Ecto neural progenitor cell (in vitro differentiated cells): ENCODE measurements around the gene RRAS2.

Experiments used
- DNase-seq: peaks from one replicate; pipeline ENCODE4 v3.0.0-alpha.2; 2018; ENCODE audit warnings: low spot score

RRAS2 gene

DNA sequence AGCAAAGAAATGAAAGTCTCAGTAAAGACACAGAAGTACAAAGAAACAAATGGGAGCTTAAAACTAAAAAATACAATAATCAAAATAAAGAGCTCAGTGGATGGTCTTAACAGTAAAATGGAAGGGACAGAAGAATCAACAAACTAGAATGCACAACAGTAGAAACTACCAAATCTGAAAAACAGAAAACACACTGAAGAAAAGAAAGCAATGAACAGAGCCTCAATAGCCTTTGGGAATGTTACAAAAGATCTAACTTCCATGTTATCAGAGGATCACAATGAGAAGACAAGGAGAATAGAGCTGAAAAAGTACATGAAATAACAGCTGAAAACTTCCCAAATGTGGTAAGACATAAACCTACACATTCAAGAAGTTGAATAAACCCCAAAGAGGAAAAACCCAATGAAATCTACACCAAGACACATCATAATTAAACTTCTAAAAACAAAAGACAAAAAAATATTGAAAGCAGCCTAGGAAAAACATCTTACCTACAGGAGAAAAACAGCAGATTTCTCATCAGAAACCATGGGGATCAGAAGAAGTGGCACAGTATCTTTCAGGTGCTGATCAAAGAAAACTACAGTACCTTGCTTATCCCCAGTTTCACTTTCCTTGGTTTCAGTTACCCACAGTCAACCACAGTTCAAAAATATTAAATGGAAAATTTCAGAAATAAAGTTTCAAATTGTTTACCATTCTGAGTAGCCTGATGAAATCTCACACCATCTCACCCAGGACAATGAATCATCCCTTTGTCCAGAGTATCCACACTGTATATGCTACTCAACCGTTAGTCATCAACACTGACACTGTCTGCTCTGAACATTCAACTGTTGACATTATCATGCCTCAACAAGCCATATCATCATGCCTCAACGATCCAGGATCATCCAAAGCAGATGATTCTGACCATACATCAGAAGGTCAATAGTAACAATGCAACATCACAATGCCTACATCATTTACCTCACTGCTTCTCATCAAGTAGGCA, 22.2 kb downstream of the RRAS2 start:
- DNase-seq = no peak

DNA sequence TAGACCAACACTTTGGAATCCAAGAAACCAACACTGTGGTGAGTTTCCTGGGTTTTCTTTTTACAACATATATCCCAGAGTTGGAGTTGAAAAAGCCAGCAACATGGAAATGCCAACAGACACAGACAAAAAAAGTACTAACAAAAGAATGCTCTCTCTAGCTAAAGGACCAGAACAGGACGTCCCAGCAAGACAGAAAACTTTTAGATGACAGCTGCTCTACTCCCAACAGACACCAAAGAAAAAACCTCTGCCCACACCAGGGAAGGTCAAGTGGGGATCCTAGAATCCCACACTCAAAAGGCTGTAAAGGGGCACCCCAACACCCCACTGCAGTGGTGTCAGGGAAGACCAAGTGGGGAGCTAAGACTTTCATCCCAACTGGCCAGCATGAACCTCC, 23.3 kb downstream of the RRAS2 start:
- no peak for DNase-seq

DNA sequence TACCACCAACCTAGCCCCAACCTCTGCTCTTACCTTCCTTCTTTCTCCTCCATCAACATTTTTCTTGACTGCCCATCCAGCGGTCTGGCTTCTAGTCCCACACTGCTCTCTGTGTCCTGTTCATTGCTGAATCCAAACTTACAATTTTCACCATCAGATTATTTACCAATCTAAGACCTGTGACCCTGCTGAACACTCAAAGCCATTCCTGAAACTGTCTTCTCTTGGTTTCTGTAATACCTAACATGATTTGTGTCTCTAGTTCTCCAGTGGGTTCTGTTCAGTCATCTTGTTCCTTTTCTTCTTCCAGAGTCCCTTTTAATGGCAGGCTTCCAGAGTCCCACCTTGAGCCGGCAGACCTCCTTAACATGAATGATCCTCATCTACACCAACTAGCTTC, 24.1 kb downstream of the RRAS2 start:
- no peak for DNase-seq

DNA sequence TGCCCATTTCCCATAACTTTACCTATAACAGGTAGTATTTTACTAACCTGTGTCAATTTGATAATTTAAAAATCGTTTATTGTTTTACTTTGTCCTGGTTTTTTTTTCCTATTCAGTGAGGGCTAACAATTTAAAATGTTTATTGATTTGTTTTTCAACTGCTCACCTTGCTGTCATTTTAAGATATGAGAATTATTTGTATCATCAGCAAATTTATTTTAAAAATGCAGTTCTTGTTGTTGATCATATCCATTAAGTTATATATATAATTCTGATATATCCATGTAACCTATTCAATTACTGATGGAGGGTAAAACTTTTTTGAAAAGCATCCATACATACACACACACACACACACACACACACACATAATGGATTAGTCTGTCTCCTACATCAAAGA, 24.8 kb downstream of the RRAS2 start:
- DNase-seq = no peak

DNA sequence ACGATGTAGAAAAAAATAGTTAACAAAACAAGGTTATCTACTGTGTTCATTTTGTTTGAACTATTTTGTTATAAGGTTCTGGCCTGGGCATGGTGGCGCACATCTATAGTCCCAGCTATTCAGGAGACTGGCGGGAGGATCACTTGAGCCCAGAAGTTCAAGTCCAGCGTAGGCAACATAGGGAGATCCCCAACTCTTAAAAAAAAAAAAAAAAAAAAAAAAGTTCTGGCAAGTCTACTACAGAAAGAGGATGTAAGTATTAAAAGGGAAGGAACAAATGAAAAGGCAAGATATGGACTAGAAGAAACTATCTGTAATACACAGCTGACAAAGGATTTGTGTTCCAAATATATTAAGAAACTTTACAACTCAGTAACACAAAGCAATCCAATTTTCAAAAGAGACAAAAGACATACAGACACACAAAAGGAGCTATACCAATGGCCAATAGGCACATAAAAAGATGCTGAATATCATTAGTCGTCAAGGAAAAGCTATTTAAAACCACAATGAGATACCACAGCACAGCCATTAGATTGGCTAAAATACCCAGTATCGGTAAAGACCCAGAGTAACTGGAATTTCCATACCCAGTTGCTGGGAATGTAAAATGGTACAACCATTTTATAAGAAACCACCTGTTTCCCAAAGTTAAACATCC, 27.4 kb downstream of the RRAS2 start:
- no peak for DNase-seq

DNA sequence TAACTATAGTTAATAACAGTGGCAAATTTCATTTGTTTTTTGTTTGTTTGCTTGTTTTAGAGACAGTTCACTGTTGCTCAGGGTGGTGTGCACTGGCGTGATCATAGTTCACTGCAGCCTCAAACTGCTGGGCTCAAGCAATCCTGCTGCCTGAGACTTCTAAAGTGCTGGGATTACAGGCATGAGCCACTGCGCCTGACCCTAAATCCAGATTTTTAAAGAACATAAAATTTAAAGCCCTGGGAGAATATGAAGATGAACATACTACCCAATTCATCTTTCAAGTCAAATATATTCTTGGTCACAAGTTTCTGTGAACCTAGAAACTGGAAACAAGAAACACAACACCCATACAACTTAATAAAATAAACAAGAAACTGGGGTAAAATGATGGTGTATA, 28.1 kb downstream of the RRAS2 start:
- DNase-seq = no peak

DNA sequence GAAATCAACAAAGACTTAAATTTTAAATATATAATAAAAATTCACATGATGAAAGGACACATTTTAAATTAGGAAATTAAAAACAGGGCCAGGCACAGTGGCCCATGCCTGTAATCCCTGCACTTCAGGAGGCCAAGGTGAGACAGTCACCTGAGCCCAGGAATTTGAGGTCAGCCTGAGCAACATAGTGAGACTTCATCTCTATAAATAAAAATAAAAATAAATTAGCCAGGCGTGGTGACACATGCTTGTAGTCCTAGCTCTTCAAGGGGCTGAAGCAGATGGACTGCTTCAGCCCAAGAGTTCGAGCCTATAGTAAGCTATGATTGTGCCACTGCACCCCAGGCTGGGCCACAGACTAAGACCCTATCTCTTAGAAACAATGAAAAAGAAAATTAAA, 29.3 kb downstream of the RRAS2 start:
- no peak for DNase-seq

DNA sequence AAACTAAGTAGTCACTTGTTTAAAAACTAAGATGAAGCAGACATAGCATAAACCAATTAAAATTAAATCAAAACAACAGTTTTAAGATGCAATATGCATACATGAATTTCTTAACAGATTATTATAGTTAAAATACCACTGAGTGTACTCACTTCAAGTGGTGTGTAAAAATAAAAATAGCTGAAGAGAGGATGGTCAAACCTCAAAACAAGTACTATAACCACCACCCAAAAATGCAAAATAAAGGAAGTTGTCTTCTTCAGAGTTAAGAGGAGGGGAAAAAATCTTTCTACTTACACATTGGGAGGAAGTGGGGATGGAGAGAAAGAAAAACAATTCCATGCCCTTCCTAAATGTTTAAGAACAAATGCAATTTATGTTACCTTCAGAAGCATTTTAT, 31.9 kb downstream of the RRAS2 start:
- DNase-seq = no peak

DNA sequence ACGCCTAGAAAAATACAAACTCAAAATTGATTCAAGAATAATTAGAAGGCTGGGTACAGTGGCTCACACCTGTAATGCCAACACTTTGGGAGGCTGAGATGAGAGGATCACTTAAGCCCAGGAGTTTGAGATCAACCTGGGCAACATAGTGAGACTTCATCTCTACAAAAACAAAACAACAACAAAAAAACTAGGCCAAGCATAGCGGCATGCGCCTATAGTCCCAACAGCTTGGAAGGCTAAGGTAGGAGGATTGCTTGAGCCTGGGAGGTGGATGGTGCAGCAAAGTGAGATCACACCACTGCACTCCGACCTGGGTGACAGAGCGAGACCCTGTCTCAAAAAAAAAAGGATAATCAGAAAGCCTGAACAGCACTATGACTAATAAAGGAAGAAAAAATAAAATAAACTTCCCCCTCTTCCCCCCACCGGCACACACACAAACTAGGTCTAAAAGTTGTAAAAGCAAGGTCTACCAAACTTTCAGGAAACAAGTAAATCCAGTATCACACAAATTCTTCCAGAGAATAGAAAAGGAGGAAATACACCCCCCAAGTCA, 35.8 kb downstream of the RRAS2 start:
- DNase-seq = no peak

DNA sequence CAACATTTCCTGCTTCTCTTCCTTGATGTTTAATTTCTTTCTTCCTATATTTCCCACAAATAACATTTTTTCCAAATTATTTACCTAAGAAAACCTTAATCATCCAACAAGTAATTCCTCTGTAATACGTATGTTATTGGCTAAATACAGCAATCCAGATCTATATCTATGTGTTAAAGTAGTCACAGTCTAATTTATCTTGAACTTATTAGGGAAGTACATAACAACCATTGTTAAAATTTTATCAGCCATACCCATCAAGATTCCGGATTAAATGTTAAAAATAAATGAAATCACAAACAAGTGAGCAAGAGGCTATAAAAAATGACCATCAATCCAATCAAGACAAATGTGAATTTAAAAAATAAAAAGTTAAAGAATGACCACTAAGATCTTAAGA, 36.5 kb downstream of the RRAS2 start:
- no peak for DNase-seq

DNA sequence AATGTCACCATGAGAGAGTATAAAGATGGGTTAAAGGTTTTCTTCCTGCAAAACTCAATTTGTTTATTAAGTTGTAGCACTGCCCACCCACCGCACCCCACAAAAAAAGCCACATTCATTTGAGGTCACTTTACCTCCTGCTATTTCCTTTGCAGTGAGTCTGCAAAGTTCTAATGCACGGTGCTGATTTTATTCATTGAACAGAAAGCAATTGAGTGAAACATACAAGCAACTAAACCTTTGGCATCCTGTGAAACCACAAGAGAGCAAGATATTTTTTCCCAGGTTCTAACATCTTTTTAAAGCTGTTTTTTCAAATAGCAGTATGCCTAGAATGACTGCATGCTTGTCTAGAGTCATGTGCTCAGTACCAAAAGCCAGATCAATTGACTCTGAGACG, 39.0 kb downstream of the RRAS2 start:
- no peak for DNase-seq

DNA sequence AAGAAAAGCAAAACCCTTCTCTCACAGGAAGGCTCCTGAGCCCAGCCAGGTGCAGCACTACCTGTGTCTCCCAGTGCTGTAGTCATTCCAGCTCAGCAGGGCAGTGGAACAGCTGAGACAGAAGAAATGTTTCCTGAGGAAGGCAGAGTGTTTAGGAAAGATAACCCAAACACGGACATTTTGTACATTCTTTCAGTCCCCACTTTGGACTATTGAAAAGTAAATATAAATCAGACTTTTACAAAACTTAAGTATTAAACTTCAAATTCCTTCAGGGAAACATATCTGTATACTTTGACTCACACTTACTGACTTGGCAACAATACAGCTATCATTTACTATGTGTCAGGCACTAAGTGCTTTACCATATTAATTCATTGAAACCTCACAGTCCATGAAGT, 40.4 kb downstream of the RRAS2 start:
- DNase-seq = no peak

DNA sequence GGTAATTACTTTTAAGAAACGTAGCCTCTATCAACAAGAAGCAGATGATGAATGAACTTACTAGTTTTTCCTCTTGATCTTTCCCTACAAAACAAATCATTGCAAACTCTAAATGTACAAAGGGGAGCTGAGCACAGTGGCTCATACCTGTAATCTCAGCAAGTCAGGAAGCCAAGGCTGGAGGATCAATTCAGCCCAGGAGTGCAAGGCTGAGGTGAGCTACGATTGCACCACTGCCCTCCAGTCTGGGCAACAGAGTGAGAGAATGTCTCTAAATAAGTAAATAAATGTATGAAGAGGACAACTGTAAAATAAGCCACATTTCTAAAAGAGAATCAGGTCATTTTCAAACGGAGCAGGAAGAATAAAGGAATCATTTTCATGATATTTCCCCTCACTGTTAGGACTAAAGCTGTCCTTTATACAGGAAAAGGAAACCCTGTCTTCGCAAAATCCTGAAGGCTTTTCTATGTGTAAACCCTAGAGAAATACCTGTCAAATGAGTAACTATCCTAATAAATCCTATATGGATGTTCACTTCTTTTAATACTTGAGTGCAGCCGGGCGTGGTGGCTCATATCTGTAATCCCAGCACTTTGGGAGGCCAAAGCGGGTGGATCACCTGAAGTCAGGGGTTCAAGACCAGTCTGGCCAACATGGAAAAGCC, 41.2 kb downstream of the RRAS2 start:
- no peak for DNase-seq

DNA sequence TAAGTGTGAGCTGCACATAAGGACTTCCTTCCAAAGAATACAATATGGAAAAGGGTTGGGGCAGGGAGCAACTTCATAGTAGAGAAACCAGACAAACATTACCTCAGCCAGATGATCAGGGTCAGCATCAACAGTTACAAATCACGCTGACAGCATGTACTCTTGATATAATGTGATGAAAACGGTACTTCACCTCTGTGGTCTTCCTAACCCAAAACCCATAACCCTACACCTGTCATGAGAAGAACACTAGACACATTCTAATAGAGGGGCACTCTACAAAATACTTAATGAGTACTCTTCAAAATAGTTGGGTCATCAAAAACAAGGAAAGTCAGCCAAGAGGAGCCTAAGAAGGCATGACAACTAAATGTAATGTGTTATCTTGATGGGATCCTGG, 43.9 kb downstream of the RRAS2 start:
- DNase-seq = no peak

DNA sequence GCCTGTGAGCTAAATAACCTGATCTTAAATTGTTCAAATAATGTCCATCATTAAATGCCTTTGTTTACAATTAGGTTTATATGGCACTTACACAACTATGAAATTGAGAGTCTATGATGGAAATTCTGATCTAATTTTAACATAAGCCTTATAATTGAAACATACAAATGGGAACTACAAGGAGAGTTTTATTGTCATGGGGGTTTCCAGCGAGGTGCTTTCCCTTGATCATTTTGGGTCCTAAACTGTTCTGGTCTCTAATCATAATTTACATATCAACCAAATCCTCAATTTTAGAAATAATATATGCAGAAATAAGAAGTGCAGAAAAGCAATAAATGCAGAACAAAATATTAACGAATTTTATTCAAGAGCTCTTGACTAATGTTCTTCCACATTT, 44.9 kb downstream of the RRAS2 start:
- no peak for DNase-seq

DNA sequence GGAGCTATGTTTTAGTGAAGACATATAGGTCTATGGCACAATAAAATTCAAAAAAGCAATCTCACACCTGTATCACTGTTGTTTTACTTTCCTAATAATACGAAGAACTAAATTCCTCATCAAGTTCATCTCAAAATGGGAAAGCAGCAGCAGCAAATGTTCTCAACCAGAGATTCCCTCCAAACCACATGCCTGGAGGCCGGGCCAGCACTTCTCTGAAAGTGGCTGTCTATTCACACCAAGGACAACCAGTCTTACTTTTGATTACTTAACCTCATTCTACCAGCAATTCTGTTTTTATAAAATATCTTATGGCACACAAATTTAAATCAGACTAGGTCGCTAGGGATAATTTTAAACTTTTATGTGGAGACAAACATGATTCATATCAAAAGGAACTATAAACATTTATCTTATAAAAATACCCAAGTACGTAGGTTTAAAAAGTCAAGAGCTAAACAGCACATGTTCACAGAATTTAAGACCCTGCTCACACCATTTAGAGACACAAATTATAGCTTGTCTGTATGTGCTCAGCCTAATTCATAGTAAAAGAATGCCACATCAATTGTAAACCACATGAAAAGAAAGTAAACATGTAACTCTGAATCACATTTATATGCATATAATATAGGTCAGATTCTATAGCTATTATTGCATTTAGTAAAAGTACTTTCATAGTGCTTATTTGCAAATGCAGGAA, 46.1 kb downstream of the RRAS2 start:
- DNase-seq = no peak

DNA sequence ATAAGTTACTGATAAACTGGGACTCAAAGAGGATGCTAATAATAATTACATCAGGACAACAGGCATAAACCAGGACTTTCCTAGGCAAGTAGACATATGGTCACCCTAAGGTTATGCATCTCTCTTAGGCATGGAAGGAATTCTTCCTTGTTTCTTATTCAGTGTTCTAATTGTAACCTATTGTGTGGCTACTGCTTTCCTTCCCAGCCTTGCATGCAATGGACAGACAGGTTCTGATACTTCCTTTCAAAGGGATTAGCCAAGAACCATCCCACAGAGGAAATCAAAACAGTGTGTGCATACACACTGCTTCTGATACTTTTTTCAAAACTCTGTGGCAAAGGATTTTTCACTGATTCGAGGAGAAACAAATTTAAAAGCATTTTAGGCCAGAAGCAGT, 48.3 kb downstream of the RRAS2 start:
- DNase-seq = no peak

DNA sequence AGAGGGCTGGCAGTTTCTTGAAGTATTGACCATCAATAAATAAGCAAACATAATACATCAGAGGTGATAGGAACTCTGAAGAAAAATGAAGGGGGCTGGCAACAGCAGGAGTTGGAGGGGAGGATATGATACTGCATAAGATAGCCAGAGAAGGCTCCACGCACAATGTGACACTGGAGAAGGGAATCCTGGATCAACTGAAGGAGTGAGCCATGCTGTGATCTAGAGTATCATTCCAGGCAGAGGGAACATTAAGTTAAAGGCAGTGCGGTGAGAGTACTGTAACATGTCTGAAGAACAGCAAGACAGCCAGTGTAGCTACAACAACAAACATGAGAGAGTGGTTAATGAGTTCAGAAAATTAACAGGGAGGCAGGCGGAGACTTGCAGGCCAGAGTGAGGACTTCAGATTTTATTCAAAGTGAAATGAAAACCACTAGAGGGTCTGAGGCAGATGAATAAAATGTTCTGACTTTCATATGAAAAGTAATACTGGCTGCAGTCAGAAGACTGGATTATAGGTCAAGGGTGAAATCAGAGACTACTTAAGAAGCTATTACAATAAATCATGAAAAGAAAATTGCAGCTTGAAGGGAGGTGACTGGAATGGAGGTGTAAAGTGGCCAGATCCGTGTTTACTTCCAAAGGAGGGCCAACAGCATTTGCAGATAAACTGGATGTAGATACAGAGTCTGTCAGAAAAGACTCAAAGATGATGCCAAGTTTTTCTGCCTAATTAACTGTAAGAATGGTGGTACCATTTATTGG, 49.4 kb downstream of the RRAS2 start:
- no peak for DNase-seq

DNA sequence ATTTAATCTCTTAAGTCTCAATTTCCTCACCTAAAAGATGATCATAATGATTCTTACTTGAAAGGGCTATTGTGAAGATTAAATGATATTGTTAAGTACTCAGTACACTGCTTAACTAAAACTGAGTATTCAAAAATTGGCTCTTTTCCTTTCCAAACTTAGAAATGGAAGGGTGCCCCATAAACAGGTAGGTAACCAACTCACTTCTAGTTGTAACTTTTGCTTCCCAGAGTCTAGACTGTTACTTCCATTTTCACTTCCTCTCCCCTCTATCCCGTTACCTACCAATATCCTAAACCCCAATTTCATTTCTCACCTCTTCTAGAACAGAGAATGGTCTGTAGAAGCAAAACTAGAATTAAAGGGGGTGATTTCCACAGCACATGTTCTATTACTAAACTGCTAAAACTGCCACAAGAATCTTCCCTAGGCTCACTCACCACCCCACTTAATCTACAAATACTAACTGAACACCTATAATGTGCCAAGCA, 50.0 kb downstream of the RRAS2 start:
- no peak for DNase-seq

DNA sequence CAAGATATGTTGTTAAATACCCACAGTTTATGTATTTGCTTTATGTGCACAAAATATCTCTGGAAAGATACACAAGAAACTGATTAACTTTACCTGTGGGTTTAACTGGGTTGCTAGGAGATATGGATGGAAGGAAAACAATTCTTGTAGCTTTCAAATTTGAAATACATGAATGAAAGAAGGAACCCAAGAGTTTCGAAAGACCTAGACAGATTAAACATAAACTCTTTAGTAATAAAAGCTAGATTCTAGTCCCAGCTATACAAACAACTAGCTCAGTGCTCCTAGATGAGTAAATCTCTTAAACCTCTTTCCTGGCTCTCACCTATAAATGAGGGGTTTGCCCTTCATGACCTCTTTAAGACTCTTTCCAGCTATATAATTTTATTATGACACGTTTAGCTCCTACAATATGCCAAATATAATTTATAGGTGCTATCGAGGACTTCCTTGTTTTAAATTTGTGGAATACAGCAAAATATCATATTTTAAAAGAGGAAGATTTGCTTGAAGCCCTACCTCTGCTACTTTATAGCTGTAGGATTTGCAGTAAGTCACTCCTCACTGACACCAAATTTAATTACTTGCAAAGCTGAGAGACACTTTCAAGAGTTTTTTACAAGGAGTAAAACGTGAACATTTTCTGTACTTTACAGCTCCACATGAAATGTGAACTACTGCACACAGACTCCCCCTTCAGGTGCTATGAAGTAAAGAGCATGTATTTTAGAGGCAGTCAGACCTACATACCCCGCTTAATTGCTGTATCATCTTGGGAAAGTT, 50.7 kb downstream of the RRAS2 start:
- DNase-seq = no peak
